ENCODE data around the gene POLD1. TPM values are rescaled to one million over a fixed set of nuclear protein-coding genes. Genes with fewer than 3 reads are reported as not detected.

The POLD1 gene
- total RNA-seq, 1 donor from 2014 or later = 18.9 TPM

- no peak for DNase-seq (ENCODE audit: low read depth)
- Mint-ChIP-seq H3K27ac (ENCODE audit: unreplicated experiment) (no peak overlapping the region), H3K9me3 (ENCODE audit: unreplicated experiment) (peaks cover 13% of the 10 kb centered on the region), H3K27me3 (ENCODE audit: low read depth, unreplicated experiment) (peaks cover 12% of the 10 kb centered on the region), H3K4me3 (ENCODE audit: unreplicated experiment) (no peak overlapping the region), H3K36me3 (ENCODE audit: low read depth, unreplicated experiment) (peaks cover 3% of the 10 kb centered on the region), H3K4me1 (ENCODE audit: low read depth, unreplicated experiment) (no peaks in the 10 kb centered on the region)
- H3K79me2 ChIP-seq (ENCODE audit: insufficient read depth, low read length) = no peaks in the 10 kb centered on the region
- no peaks in the 10 kb centered on the region for H3K27me3 ChIP-seq (ENCODE audit: insufficient read depth, low read length)
- peaks cover 6% of the 10 kb centered on the region for H3K4me1 ChIP-seq (ENCODE audit: insufficient read depth, low read length)
- no peak for TF ChIP-seq CTCF (IDR thresholded peaks at IDR 0.05; ENCODE audit: insufficient read depth, low read depth, low read length)
- no peak for TF ChIP-seq EZH2 (IDR thresholded peaks at IDR 0.05; ENCODE audit: insufficient read depth, low read length)
- no peaks in the 10 kb centered on the region for H3K9me3 ChIP-seq (ENCODE audit: insufficient read depth, low read depth, low read length)
- H3K27ac ChIP-seq (ENCODE audit: low read depth, low read length) = no peak overlapping the region
- FAIRE-seq = no peak
- no peak overlapping the region for H3K9ac ChIP-seq (ENCODE audit: low read length)
- no peak overlapping the region for H2AFZ ChIP-seq (ENCODE audit: low read depth, low read length)
- H3K4me2 ChIP-seq (ENCODE audit: low read length) = no peak overlapping the region
- no peaks in the 10 kb centered on the region for H3K36me3 ChIP-seq (ENCODE audit: insufficient read depth, low read length)
- no peaks in the 10 kb centered on the region for H4K20me1 ChIP-seq (ENCODE audit: insufficient read depth, low read length)
- H3K4me3 ChIP-seq (ENCODE audit: insufficient read depth, low read depth, low read length) = no peak overlapping the region
Observed at GRCh38 chr19:50361290-50362029, 22.7 kb upstream of the POLD1 start.

GRCh38 chr19:50362030-50362412, 22.1 kb upstream of the POLD1 start:
- Histone ChIP-seq H3K4me1 (ENCODE audit: insufficient read depth, low read length) (peaks cover 6% of the 10 kb centered on the region), H3K27me3 (ENCODE audit: insufficient read depth, low read length) (no peaks in the 10 kb centered on the region), H3K4me3 (ENCODE audit: insufficient read depth, low read depth, low read length) (no peak overlapping the region), H3K36me3 (ENCODE audit: insufficient read depth, low read length) (no peaks in the 10 kb centered on the region), H3K9me3 (ENCODE audit: insufficient read depth, low read depth, low read length) (no peaks in the 10 kb centered on the region), H3K79me2 (ENCODE audit: insufficient read depth, low read length) (no peaks in the 10 kb centered on the region), H4K20me1 (ENCODE audit: insufficient read depth, low read length) (no peaks in the 10 kb centered on the region), H2AFZ (ENCODE audit: low read depth, low read length) (no peak overlapping the region), H3K4me2 (ENCODE audit: low read length) (no peak overlapping the region), H3K9ac (ENCODE audit: low read length) (no peak overlapping the region), H3K27ac (ENCODE audit: low read depth, low read length) (no peak overlapping the region)
- Mint-ChIP-seq H3K4me1 (ENCODE audit: low read depth, unreplicated experiment) (no peaks in the 10 kb centered on the region), H3K27ac (ENCODE audit: unreplicated experiment) (no peak overlapping the region), H3K9me3 (ENCODE audit: unreplicated experiment) (peaks cover 13% of the 10 kb centered on the region), H3K36me3 (ENCODE audit: low read depth, unreplicated experiment) (peaks cover 3% of the 10 kb centered on the region), H3K4me3 (ENCODE audit: unreplicated experiment) (no peak overlapping the region), H3K27me3 (ENCODE audit: low read depth, unreplicated experiment) (peaks cover 12% of the 10 kb centered on the region)
- FAIRE-seq (no peak), DNase-seq (ENCODE audit: low read depth) (no peak)
- TF ChIP-seq CTCF (IDR thresholded peaks at IDR 0.05; ENCODE audit: insufficient read depth, low read depth, low read length) (no peak), EZH2 (IDR thresholded peaks at IDR 0.05; ENCODE audit: insufficient read depth, low read length) (no peak)

Data from astrocyte (in vitro differentiated cells and primary cell).